Hepatic stellate cell (primary cell): ENCODE measurements around the gene DLGAP1.

Experiments used
- DNase-seq: peaks from one replicate; pipeline ENCODE4 v3.0.0; 2011; ENCODE audit warnings: low spot score

DLGAP1 gene

DNA sequence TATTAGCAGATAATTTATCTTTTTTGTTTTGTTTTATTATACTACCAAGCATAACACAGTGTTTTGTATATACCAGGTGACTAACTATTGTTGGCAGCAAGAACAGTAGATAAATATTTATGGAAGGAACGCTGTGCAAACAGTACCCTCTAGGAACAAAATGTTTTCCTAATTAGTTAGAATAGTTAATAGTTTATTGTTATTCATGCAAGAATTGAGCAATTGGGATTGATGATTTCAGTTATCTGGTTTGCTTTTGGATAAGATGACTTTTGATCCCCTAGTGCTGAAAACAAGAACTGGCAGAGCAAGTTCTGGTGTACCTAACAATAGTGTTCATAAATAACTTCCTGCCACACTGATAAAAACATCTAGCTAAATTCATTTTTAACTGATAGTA, 681.8 kb downstream of the DLGAP1 start:
- no peak for DNase-seq

DNA sequence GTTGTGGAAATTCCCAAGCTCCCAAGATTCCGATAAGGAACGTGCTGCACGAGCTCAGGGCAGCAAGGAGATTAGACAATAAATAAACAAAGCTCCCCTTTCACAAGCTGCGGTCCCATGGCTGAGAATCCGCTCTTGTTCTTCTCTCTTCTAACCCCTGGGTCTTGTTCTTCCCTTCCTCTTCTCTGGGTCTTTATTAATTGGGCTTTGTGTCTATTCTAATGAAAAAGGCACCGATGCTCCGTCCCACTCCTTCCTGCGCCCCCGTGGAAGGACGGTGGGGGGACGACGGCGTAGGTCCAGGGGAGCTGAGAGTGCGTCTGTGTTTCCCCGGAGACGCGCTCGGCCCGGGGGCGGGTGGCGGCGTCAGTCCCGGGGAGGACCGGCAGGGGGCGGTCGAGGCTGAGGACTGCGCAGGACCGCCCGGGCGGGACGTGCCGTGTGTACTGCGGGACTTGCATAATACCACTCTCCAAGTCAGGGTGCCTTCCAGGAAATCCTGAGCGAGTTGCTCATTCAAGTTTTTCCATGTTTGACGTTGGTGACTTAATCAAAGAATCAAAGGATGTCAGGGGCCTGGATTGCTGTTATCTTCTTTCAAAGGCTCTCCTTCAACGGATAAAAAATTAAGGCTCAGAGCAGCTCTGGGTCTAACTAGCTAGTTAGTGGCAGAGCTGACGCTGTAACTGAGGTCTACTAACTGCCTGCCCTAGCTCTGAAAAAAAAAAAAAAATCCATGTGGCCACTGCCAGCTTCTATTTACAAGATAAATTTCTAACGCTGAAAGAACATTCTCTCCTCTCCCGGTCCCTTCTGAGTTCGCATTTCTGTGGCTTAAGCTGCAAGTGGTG, 683.8 kb downstream of the DLGAP1 start:
- DNase-seq = peak; percentile 81

DNA sequence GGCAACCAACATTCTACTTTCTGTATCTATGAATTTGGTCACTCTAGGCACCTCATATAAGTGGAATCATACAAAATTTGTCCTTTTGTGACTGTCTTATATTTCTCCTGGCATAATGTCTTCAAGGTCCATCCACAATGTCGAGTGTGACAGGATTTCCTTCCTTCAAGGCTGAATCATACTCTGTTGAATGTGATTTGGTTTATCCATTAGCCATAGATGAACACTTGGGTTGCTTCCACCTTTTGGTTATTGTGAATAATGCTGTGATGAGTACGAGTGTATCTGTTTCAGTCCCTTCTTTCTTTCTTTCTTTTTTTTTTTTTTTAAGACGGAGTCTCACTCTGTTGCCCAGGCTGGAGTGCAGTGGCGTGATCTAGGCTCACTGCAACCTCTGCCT, 693.8 kb downstream of the DLGAP1 start:
- DNase-seq = no peak

DNA sequence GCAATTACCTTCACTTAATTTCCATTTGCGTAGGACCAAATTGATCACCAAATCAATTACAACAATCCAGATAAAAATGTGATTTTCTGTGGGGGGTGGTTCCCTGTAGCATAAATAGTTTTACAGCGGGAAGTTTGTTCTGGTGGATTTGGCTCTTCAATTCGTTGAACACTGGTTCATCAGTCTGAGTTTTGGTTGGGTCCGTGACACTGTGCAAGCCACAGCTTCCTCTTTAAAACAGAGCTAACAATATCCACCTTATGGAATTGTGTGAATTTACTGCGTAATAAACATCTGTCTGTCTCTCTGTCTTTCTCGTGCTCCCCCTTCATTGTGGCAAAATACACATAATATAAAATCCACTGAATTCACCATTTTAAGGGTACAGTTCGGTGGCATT, 694.4 kb downstream of the DLGAP1 start:
- DNase-seq = no peak

DNA sequence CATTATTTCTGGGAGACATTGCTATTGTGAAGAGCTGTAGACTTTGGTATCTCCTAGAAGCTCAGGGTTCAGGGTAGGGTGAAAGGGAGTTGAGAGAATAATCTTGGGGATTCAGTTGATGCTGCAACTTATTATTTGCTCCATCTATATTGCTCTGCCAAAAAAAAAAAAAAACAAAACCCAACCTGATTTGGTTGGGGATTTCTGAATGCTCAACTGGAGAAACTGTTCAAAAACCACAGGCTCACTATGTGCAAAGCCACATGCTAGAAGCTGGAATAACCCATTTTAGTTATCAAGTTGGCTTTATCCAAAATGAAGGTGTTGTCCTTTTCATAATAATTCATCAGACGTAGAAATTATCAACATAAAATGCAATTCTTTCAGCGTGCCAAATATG, 696.0 kb downstream of the DLGAP1 start:
- DNase-seq = no peak

DNA sequence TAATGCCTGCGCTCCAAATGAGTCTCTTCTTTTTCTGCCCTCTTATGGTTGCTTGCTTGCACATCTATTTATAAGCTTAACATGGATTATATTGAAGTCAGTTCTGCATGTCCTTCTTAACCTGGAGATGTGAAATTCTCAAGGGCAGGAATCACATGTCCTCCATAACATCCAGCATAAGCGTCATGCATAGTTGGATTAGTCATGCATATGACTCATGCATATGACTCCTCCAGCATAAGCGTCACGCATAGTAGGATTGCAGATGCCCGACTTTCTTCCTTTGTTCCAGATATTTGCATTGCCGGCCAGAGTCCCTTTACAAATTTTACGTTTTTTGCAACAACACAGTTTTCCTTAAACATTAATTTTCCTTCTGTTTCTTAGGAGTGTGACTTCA, 696.6 kb downstream of the DLGAP1 start:
- DNase-seq = no peak

DNA sequence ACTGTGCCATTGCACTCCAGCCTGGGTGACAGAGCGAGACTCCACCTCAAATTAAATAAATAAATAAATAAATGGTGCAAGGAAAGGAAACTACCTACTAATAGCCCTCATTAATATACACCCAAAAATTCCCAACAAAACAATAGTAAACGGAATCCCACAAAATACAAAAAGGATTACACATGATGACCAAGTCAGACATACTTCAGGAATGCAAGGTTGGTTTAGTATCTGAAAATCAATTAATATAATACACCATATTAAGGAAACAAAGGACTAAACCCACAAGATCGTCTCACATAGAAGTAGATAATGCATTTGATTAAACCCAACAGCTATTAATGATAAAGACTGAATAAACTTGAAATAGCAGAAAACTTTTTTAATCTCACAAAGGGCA, 697.7 kb downstream of the DLGAP1 start:
- no peak for DNase-seq

DNA sequence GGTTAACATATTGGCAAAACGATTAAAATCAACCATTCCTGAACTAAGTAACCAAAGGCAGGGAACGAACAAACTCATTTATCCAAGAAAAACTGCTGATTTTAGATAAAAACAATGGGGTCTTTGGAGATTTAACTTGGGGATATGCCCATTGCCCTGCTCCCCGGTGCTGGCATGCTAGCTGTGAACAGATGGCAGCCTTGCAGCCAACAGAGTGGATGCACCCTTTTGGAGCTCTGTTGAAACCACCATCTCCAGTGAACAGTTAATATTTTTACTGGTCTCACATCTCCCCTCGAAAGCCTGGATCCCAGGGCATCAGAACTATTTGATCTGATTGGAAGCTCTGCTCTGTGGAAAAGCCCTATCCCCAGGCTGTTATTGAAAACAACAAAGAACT, 702.0 kb downstream of the DLGAP1 start:
- DNase-seq = no peak

DNA sequence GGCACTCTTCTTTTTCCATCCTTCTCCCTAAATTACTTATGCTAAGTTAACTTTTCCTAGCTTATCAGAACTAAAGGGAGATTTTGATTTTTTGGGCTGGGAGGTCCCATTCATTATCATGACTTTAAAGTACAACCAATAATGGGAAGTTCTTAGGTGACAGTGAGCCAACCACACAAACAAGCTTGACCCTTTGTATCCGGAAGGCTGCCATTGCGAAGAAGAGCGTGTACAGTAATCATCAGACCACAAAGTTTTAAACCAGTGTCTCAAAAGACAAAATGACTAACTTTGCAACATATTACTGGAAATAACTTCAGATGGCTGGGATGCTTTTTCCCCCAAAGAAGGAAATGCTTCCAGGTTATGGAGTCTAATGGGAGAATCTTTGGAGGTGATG, 707.0 kb downstream of the DLGAP1 start:
- no peak for DNase-seq

DNA sequence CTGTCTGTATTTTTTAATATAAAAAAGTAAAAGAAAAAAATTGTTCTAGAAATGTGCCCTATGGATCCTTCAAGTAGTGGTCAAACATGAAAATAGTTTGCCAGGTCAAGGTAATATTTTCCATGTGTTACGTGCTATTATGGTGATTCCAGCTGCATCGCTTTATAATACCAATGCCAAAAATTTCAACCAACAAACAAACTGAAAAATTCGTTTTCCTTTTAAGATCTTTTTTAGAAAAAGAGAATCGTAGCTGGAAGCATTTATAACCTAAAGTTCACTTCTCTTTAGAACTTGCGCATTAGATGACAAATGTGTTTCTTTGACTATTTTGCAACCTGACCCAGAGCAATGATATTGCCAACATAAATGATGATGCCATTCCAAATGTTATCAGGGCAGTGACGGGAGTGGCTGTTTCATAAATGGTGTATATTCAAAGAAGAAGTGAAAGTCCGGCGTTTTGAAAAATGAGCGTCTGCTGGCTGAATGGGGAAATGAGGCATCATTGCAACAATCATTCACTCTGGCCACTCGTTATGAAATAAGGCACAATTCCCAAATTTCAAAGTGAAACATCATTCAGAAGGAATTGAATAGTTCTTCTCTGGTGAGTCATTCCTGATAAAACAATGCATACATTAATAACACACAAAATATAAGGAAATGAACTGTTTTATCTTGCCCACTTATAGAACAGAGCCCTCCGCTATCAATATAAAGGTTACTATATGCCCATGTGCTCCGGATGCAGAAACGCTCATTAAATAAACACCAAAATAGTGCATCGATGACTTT, 707.7 kb downstream of the DLGAP1 start:
- DNase-seq = no peak

DNA sequence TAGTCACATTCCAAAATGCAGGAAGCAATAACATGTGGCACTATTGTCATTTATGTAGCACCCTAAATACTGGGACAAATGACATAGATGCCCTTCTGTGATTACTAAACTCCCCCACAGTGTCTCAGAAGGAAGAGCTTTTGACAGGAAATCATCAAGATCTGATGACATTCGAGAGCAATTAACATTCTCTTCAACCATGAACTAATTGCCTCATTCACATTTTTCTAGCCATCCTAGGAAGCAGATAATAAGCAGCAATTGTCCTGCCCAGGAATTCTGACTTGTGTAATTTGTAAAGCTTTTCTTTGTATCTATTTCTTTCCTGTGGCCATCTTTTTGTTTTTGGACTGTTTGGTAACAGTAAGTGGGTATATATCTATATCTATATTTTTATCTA, 712.6 kb downstream of the DLGAP1 start:
- DNase-seq = no peak

DNA sequence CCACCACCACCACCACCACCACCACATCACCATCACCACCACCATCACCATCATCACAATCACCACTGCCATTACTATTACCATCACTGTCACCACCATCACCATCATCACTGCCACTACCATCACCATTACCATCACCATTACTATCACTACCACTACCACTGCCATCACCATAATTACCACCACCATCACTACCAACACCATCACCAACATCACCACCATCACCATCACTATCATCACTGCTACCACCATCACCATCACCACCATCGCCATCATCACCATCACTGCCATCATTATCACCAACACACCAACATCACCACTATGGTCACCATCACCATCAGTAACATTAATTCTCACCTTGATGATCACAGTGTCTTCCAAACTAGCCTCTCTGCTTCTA, 713.8 kb downstream of the DLGAP1 start:
- no peak for DNase-seq

DNA sequence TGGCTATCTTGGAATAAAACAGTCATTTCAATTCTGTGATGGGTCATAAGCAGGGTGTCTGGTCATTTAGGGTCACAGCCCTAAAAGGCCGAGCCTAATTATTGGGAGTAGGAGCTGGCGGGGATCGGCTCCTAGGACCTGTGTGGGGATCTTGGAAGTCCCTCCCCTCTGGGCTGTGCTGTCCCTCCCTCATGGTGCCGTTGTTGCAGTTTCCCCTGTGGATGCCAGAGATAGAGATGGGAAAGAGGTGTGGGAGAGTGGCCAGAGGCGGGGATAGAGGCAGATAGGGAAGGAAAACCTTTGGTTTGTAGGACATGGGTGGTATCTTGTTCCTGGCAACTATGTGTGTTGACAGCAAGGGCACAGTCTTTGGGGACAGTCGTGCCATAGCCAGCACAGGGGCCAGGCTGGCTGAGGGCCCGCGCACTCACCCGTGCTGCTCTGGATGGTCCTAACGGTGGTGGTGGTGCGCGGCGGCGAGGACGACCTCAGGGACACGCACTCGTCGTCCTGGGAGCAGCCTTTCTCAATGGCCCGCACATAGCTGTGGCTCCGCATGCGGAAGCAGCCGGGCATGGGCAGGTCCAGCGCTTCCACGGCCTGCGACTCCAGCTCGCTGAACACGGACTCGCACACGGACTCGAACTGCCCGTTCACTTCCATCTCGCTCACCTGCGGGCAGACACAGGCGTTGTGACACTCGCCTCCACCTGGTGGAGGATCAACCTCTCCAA, 726.2 kb downstream of the DLGAP1 start:
- DNase-seq = no peak

DNA sequence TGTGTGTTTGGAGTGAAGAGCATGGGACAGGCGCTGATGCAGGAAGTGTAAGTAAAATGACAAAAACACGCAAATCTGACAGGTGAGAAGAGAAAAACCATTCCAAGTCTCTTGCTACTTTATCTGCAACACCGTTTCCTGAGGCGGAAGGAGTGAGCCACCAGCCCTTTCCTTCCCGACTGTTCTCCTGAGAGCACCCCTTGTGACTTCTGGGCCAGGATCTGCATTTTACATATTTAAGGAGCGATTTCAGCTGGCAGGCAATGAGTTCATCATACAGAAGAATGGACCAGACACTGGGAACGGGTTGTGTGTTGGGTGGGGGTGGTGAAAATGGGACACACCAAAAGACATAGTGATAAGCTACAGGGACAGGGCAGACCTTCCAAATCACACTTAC, 727.8 kb downstream of the DLGAP1 start:
- DNase-seq = no peak

DNA sequence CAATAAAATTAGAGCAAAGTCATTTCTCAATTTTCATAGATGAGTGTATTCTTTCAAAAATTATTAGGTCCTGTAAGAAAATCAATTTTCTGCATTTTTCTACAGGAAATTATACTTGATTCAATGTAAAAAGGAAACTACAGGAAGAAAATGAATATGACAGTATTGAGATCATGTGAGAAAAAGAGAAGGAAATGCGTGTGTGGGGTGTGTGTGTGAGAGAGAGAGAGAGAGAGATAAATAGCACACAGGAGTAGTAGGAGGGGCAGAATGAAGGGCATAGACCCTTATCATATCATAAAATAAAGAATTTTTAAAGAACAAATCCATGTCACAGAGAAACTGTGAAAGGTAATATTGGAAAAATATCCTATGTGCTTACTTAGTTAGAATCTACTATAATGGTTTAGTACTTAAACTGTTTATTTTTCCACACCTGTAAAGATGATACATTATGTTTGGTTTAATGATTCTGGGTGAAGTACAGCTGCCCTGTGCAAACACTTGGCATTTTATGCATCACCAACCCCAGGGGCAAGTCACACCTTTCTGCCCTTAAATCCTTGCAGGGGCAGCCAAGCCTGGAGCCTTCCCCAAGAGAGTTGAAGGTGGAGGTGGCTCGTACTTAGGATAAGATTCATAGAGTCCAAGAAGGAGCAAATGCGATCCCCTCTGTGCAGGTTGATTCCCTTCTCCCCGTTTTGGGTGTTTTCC, 728.7 kb downstream of the DLGAP1 start:
- no peak for DNase-seq

DNA sequence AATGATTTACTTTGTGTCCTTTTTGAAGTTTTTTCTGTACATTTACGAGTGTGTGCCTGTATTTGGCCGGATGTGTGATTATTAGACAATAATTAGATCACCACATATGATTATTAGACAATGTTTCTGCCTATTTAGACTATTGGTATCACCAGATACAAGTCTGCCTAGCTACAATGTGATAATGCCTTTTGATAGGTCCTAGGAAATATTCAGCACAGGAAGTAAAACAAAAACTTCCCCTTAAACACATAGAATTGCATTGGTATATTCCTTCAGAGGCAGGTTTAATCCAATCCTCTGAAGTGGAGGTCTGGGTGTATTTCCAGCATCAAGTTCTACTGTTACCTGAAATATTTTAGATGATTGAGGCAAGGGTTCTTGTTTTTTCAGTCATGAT, 730.0 kb downstream of the DLGAP1 start:
- no peak for DNase-seq

DNA sequence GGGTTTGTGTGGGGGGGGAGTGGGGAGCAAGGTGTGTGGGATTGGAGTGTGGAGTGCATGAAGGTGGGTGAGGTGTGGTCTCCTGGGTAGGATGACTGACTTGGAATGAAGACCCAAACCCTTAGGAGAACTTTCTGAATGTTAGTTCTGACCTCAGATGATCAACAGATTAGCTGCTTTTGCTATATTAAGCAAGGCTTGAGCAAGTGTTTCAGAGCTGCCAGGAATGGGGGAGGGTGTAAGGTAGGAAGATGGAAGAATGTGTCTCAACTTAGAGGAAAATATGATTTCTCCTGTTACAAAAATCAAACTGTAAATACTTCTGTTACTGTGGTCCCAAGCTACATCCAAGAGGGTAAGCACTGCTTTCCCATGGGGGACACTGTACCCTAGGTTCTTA, 731.6 kb downstream of the DLGAP1 start:
- no peak for DNase-seq

DNA sequence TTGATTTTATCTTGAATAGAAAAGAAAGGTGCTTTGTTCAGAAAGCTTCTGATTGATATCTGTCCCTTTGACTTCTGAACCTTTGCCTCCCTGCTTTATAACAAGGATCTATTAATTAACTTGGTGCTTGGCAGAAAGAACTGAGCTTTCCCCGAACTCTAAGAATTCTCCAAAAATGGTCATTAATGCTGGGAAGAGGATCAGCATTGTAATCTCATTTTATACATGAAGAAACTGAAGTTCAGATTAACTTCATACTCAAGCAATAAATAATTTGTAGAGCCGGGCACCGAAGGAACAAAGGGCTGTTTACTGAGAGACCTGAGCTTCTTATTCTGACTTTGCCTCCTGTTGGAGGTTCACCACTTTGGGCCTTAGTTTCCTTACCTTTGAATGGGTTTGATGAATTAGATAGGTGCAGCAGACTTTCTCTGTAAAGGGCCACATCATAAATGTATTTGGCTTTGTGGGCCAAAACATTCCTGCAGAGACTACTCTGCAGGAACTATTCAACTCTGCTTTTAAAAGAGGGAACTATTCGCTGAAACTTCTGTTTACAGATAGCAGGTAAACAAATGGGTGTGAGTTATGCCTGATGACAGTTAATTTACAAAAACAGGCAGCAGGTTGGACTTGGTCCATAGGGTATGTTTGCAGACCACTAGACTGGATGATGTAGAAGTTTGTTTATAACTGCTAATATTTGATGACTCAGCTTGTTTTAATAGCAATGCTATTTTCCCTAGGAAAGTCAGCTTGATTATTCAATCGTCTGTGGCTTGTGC, 732.3 kb downstream of the DLGAP1 start:
- DNase-seq = no peak

DNA sequence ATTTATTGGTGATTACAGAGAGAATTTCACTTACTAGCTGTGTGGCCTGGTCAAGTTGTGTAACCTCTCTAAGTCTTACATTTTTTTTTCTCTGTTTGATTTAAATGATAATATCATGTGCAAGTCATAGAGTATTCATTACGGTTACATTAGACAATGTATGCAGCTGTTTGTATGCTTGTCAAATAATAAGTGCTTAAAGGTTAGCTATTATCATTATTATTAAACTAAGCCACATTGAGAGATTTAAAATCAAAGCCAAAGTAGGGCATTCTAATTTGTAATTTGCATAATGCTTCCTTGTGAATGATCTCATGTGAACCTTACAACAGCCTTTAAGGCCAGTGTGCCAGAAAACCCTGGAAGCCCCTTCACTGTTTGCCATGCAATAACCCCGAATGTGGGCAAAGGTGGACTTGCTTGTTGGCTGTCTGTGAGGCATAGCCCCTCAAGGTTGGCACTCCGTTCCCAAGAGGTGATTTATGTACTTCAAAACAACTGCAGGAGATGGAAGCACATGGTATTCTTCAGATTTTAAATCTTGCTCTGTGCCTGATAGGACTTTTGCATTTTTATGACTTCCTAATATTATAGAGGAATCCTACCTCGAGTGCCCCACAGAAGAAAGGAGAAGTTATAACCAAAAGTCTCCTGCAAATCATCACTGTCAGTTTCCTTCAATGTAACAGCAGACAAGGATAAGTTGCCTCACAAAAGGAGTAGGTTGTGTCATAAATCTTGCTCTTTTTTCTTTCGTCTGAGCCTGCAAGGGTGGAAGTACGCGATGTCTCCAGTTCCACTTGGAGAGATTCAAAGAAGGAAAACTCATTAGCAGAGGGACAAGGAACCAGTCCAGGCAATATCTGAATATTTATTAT, 733.1 kb downstream of the DLGAP1 start:
- DNase-seq = no peak

DNA sequence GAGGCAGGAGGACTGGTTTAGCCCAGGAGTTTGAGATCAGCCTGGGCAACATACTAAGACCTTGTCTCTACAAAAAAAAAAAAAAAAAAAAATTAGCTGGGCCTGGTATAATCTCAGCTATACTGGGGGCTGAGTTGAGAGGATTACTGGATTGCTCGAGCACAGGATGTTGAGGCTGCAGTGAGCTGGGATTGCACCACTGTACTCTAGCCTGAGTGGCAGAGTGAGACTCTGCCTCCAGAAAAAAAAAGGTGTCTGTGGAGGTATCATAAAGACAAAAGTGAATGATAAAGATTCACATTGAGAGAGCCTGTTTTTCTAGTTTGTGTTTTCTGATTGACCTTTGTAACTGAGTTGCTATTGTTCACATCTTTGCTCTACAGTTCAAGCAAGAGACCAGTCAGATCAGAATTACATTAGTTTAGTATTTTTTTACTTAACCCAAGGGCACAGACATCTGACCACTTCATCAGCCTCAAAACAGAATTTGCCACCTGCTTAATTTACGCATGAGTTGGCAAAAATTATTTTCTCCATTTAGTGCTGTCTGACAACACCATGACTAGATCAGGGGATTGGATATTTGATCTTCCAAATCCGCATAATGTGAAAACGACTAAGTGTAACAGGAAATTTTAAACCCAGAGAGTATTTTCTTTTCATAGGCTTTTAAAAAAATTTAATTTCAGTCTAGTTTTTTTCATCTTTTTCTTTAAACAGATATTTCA, 734.1 kb downstream of the DLGAP1 start:
- no peak for DNase-seq
